Measurements from ENCODE around the gene C9orf153. TPM values are rescaled to one million over a fixed set of nuclear protein-coding genes. Genes with fewer than 3 reads are reported as not detected.

Gene C9orf153
- total RNA-seq = 0.95 TPM
- long read RNA-seq = 0 reads

DNA sequence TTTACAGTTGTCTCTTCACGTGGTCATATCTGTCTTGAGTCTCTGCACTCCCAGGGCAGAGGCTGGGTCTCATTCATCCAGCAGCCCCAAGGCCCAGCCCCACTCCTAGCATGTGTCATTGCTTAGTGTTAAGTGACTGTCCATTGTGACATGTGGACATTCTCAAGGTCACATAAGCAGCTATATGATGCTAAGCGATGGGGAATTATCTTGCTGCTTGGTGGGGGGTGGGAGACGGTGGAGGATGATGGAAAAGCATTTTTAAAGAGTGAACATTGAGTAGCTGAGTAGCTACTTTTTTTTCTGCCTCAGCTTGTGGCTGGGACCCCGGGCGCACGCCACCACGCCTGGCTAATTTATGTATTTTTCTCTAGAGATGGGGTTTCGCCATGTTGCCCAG lies at the start of gene C9orf153:
C9orf153 (minus strand) TSS at position 101 of the 400 bp plus-strand sequence. CDS start 30,054 bp downstream, outside the sequence.
- TF ChIP-seq CTCF (IDR thresholded peaks at IDR 0.05) = no peak
- ATAC-seq (no peak), DNase-seq (no peak)
- Histone ChIP-seq H3K27ac (no peak within 1 kb of the TSS), H3K4me3 (no peak within 1 kb of the TSS), H3K36me3 (peaks cover 18% of the 10 kb centered on the region), H3K9me3 (no peaks in the 10 kb centered on the region), H3K4me1 (no peaks in the 10 kb centered on the region), H3K27me3 (ENCODE audit: low read depth) (no peaks in the 10 kb centered on the region)
- intact Hi-C loops (cut with DNase I) = no loop called here

GRCh38 chr9:86308687-86309086 lies 49.2 kb upstream of the C9orf153 start:
- Histone ChIP-seq H3K4me3 (no peak overlapping the region), H3K9me3 (no peaks in the 10 kb centered on the region), H3K27ac (no peak overlapping the region), H3K4me1 (no peaks in the 10 kb centered on the region), H3K36me3 (peaks cover 86% of the 10 kb centered on the region), H3K27me3 (ENCODE audit: low read depth) (no peaks in the 10 kb centered on the region)
- no peak for DNase-seq
- TF ChIP-seq CTCF (IDR thresholded peaks at IDR 0.05) = no peak
- ATAC-seq = no peak
- intact Hi-C loops (cut with DNase I) = no loop called here

GRCh38 chr9:86304236-86304730 lies 44.8 kb upstream of the C9orf153 start:
- Histone ChIP-seq H3K4me1 (no peaks in the 10 kb centered on the region), H3K36me3 (peaks cover 100% of the 10 kb centered on the region), H3K27me3 (ENCODE audit: low read depth) (no peaks in the 10 kb centered on the region), H3K4me3 (no peak overlapping the region), H3K9me3 (no peaks in the 10 kb centered on the region), H3K27ac (no peak overlapping the region)
- TF ChIP-seq CTCF (IDR thresholded peaks at IDR 0.05) = no peak
- no peak for DNase-seq
- intact Hi-C loops (cut with DNase I) = no loop called here
- no peak for ATAC-seq

GRCh38 chr9:86303316-86303975 lies 44.0 kb upstream of the C9orf153 start:
- Histone ChIP-seq H3K9me3 (no peaks in the 10 kb centered on the region), H3K36me3 (peaks cover 100% of the 10 kb centered on the region), H3K4me3 (no peak overlapping the region), H3K27ac (no peak overlapping the region), H3K4me1 (no peaks in the 10 kb centered on the region), H3K27me3 (ENCODE audit: low read depth) (no peaks in the 10 kb centered on the region)
- no peak for ATAC-seq
- intact Hi-C loops (cut with DNase I) = no loop called here
- TF ChIP-seq CTCF (IDR thresholded peaks at IDR 0.05) = no peak
- DNase-seq = no peak

GRCh38 chr9:86301686-86302085 lies 42.2 kb upstream of the C9orf153 start:
- peaks cover 100% of the 10 kb centered on the region for H3K36me3 ChIP-seq
- no peaks in the 10 kb centered on the region for H3K4me1 ChIP-seq
- H3K27me3 ChIP-seq (ENCODE audit: low read depth) = no peaks in the 10 kb centered on the region
- TF ChIP-seq CTCF (IDR thresholded peaks at IDR 0.05) = no peak
- ATAC-seq = no peak
- H3K27ac ChIP-seq = no peak overlapping the region
- no peak for DNase-seq
- intact Hi-C loops (cut with DNase I) = no loop called here
- H3K9me3 ChIP-seq = no peaks in the 10 kb centered on the region
- no peak overlapping the region for H3K4me3 ChIP-seq

Data from lower lobe of right lung (tissue), 2 donors.